Small intestine (tissue), 7 donors: ENCODE measurements around the gene LPCAT3. TPM values are rescaled to one million over a fixed set of nuclear protein-coding genes. Genes with fewer than 3 reads are reported as not detected.
"Not testable (repeated sequence)": the region's sequence is repeated elsewhere in the genome, so short reads cannot be mapped to it uniquely, and the experiment has no call there.

Source experiments
- DNase-seq, 2 donors: peaks; one replicate each; pipeline versions ENCODE4 v3.0.0 to v3.0.0-alpha.2; 2013
- FAIRE-seq: peaks from 2 replicates; lab custom pipeline; 2012; peaks lifted over from hg19 to GRCh38; lab: Jason Lieb, UNC
- H3K27ac ChIP-seq, 3 donors: one replicate each; pipeline ENCODE4 v1.5.1; 2013; ENCODE audit warnings: low read length in 2 of 3, mild to moderate bottlenecking in 2 of 3, control low read depth in 1 of 3, inconsistent platforms in 1 of 3, low read depth in 1 of 3, moderate library complexity in 1 of 3
- H3K27me3 ChIP-seq, 3 donors: one replicate each; pipeline ENCODE4 v1.6.1; 2013; ENCODE audit warnings: low read length in 3 of 3, inconsistent platforms in 1 of 3; ENCODE audit not compliant: control insufficient read depth in 3 of 3, insufficient read depth in 3 of 3
- H3K36me3 ChIP-seq, 3 donors: one replicate each; pipeline ENCODE4 v1.6.1; 2013; ENCODE audit warnings: low read length in 3 of 3, inconsistent platforms in 1 of 3, low read depth in 1 of 3, mild to moderate bottlenecking in 1 of 3, moderate library complexity in 1 of 3; ENCODE audit not compliant: control insufficient read depth in 3 of 3, insufficient read depth in 2 of 3
- H3K4me1 ChIP-seq, 3 donors: one replicate each; pipeline ENCODE4 v1.6.1; 2013; ENCODE audit warnings: low read length in 2 of 3, inconsistent platforms in 1 of 3, low read depth in 1 of 3, mild to moderate bottlenecking in 1 of 3, moderate library complexity in 1 of 3; ENCODE audit not compliant: control insufficient read depth in 3 of 3, insufficient read depth in 2 of 3
- H3K4me3 ChIP-seq, 3 donors: one replicate each; pipeline ENCODE4 v1.5.1; 2013; ENCODE audit warnings: low read length in 3 of 3, control low read depth in 1 of 3, inconsistent platforms in 1 of 3, low read depth in 1 of 3, mild to moderate bottlenecking in 1 of 3, moderate library complexity in 1 of 3
- H3K9me3 ChIP-seq, 2 donors: one replicate each; pipeline ENCODE4 v1.6.1; 2013; ENCODE audit warnings: low read depth in 1 of 2, low read length in 1 of 2; ENCODE audit not compliant: control insufficient read depth in 2 of 2, insufficient read depth in 1 of 2
- WGBS, 3 donors: extraction: QIAGEN DNeasy Blood & Tissue Kit; methylation state at CpG; one replicate each; pipeline ENCODE4 v1.1.7; 2013; 5-methylcytosine and 5-hydroxymethylcytosine counted together
- polyA plus RNA-seq, 4 donors: library from polyadenylated mRNA; stranded (reverse) in 3 of 4; unstranded in 1 of 4; fragments of 200-250 nt in 3 of 4; fragments of 120-200 nt in 1 of 4; gene quantifications; one replicate each; pipeline versions ENCODE4 v1.2.1 to v1.2.3, GENCODE V29; 2013
- donor health status: healthy with polysubstance abuse.
- donor health status: control.
- donor health status: control.
- donor health status: Bipolar disorder and iron deficiency.
- donor health status: healthy.

LPCAT3 gene
- polyA plus RNA-seq, 4 donors, result 67.8 to 95.9 (median 77.3) TPM

DNA sequence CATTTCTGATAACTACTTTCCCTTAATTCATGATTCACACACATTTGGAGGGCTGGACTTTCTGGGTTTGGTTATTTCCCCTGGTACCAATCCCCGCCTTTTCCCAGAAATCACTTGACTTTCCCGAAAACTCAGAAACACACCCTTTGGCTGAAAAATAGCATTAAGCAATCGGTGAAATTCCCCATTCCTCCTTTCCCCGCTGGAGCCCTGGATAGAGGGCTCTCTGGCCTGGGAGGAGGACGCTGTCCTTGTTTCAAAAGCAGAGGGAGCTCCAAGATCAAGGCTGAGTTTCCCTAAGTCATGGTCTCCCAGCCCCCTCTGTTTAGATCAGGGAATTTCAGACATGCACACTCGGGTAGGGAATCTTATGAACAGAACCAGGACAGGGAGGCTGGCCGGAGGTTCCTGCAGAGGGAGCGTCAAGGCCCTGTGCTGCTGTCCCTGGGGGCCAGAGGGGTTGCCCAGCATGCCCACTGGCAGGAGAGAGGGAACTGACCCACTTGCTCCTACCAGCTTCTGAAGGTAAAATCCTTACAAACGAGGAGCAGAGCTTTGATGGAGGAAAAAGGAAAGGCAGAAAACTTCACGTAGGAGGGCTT is 42.2 kb upstream of the LPCAT3 start, which contains the start of gene C1S:
C1S (plus strand) TSS at position 366 of the 602 bp plus-strand sequence. CDS start 1,195 bp downstream, outside the sequence.
- no peak for FAIRE-seq
- WGBS, 3 donors, result 44 to 65% (median 61%) methylated on average over 10 of the region's 10 CpGs

DNA sequence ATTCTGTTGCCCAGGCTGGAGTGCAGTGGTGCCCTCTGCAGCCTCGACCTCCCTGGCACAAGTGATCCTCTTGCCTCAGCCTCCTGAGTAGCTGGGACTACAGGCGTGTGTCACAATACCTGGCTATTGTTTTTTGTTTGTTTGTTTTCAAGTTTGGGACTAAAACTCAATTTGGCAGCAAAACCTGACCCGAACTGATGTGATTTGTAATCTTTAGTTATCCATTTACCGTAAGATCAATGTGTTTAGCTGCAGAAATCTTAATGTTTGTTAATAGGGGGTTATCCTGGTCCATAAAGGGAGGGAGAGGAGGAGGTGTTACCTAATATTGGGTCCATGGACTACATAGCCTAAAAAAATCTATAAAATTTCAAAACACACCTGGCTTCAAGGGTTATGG is 41.5 kb upstream of the LPCAT3 start:
- Histone ChIP-seq H3K27ac (peak overlapping the region in 2 of 3 donors; percentile 22 to 53), H3K4me1 (peaks cover 0 to 4% (median 4%) of the 10 kb centered on the region in 3 donors), H3K4me3 (no peak overlapping the region), H3K9me3 (no peaks in the 10 kb centered on the region), H3K27me3 (peaks cover 0 to 3% (median 0%) of the 10 kb centered on the region in 3 donors), H3K36me3 (no peaks in the 10 kb centered on the region)
- WGBS, 3 donors, result 73 to 85% (median 74%) methylated on average over 4 of the region's 4 CpGs
- DNase-seq, result no peak
- no peak for FAIRE-seq

More for the DNA sequence above, 42.2 kb upstream of the LPCAT3 start, which contains the start of gene C1S:
- H3K27me3 ChIP-seq, result peaks cover 0 to 3% (median 0%) of the 10 kb centered on the region in 3 donors
- peak within 1 kb of the TSS in 2 of 3 donors; percentile 53 to 70 for H3K27ac ChIP-seq
- peak within 1 kb of the TSS in 1 of 3 donors; percentile 25 for H3K4me3 ChIP-seq
- H3K4me1 ChIP-seq, result peaks cover 0 to 4% (median 4%) of the 10 kb centered on the region in 3 donors
- H3K36me3 ChIP-seq, result no peaks in the 10 kb centered on the region
- no peaks in the 10 kb centered on the region for H3K9me3 ChIP-seq
- peak; percentile 14 to 61 for DNase-seq

DNA sequence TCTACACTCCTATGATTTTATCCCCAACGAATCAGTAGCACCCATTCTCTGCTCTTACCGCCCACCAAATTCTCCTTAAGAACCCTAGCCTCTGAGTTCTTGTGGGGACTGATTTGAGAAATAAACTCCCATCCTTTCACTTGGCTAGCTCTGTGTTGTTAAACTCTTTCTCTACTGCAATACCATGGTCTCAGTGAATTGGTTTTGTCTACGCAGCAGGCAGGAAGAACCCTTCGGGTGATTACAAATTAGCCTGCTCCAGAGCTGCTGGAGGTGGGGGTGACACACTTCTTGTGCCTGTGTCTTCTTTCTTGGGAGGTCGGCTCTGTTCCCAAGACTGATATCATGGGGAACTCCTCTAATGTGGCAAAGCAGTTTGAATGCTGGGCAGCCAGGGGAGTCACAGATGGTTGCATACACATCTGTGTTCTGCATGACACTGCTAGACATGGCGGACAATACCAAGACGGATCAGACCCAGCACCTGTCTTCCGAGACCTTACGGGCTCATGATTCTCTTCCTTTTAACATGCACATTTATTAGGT is 40.6 kb upstream of the LPCAT3 start:
- no peak overlapping the region for H3K27ac ChIP-seq
- no peaks in the 10 kb centered on the region for H3K9me3 ChIP-seq
- no peak overlapping the region for H3K4me3 ChIP-seq
- 91 to 95% (median 92%) methylated on average over 9 of the region's 9 CpGs for WGBS, 3 donors
- FAIRE-seq (no peak), DNase-seq (no peak)
- H3K4me1 ChIP-seq, result peaks cover 0 to 4% (median 4%) of the 10 kb centered on the region in 3 donors
- H3K27me3 ChIP-seq, result peaks cover 0 to 3% (median 0%) of the 10 kb centered on the region in 3 donors
- H3K36me3 ChIP-seq, result no peaks in the 10 kb centered on the region

DNA sequence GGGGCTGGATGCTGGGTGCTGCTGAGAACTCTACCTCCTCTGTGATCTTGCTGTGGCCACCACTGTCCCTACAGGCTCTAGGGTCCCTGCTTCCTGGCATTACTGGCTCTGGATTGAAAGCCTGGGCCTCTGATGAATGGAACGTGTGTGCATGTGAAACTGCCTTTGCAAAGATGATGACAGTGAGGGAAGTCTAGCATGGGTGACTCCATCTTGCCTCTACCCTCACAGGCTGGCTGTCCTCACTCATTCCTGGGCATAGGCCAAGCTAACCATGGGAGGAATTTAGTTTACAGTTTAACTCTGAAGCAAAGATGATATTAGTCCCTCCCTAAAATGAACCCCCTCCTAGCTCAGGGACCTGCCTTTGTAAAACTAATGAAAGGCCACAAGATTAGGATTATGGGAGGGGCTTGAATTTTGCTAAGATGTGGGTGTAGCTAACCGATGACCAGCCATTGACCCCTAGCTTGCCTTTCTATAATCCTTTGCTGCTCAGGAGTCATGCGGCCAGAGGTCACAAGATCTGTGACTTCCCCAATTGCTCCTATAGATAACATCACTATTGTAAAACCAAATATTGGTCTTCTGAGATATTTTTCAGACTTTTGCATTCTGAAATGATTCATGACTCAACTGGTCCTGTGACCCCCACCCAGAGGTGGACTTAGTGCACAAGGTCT is 40.0 kb upstream of the LPCAT3 start:
- peaks cover 0 to 4% (median 4%) of the 10 kb centered on the region in 3 donors for H3K4me1 ChIP-seq
- H3K36me3 ChIP-seq, result no peaks in the 10 kb centered on the region
- no peak overlapping the region for H3K4me3 ChIP-seq
- DNase-seq (no peak), FAIRE-seq (no peak)
- 73 to 78% (median 75%) methylated on average over 3 of the region's 3 CpGs for WGBS, 3 donors
- no peak overlapping the region for H3K27ac ChIP-seq
- no peaks in the 10 kb centered on the region for H3K9me3 ChIP-seq
- H3K27me3 ChIP-seq, result peaks cover 0 to 3% (median 0%) of the 10 kb centered on the region in 3 donors

DNA sequence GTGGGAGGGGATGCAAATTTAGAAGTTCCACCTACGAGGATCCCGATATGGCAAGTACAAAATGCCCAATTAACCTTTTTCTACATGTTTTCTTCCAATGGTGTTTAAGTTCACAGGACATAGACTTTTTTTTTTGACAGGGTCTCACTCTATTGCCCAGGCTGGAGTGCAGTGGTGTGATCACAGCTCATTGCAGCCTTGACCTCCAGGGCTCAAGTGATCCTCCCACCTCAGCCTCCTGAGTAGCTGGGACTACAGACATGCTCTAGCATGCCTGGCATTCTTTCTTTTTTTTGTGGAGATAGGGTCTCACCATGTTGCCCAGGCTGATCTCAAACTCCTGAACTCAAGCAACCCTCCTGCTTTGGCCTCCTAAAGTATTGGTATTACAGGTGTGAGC is 37.5 kb upstream of the LPCAT3 start:
- FAIRE-seq, result not testable (repeated sequence)
- 85 to 90% (median 90%) methylated on average over 2 of the region's 2 CpGs for WGBS, 3 donors

DNA sequence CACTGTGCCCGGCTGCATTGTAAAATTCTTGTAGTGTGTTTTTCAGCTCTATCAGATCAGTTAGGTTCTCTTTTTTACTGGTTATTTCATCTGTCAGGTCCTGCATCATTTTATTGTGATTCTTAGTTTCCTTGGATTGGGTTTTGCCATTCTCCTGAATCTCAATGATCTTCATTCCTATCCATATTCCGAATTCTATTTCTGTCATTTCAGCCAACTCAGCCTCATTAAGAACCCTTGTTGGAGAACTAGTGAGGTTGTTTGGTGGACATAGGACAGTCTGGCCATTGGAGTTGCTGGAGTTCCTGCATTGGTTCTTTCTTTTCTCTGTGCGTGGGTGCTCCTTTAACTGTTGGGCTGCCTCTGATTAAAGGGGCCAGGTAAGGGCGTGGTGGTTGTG is 36.6 kb upstream of the LPCAT3 start:
- DNase-seq (no peak), FAIRE-seq (no peak)
- Histone ChIP-seq H3K4me3 (no peak overlapping the region), H3K4me1 (peaks cover 0 to 4% (median 0%) of the 10 kb centered on the region in 3 donors), H3K9me3 (no peaks in the 10 kb centered on the region), H3K27ac (no peak overlapping the region), H3K27me3 (peaks cover 0 to 7% (median 0%) of the 10 kb centered on the region in 3 donors), H3K36me3 (no peaks in the 10 kb centered on the region)
- 68 to 82% (median 78%) methylated on average over 4 of the region's 4 CpGs for WGBS, 3 donors

More for the DNA sequence above, 37.5 kb upstream of the LPCAT3 start:
- not testable (repeated sequence) for H3K27ac ChIP-seq, H3K4me1 ChIP-seq, H3K27me3 ChIP-seq, H3K36me3 ChIP-seq, DNase-seq, H3K9me3 ChIP-seq, H3K4me3 ChIP-seq

DNA sequence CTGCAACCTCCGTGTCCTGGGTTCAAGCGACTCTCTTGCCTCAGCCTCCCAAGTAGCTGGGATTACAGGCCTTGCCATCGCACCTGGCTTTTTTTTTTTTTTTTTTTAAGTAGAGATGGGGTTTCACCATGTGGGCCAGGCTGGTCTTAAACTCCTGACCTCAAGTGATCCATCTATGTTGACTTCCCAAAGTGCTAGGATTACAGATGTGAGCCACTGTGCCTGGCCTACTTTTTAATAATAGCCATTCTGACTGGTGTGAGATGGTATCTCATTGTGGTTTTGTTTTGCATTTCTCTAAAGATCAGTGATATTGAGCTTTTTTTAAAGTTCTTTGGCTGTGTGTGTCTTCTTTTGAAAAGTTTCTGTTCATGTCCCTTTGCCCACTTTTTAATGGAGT is 31.7 kb upstream of the LPCAT3 start:
- not testable (repeated sequence) for H3K4me3 ChIP-seq, H3K27me3 ChIP-seq, H3K27ac ChIP-seq, H3K36me3 ChIP-seq, FAIRE-seq, H3K9me3 ChIP-seq, DNase-seq, H3K4me1 ChIP-seq
- WGBS, 3 donors, result 86 to 97% (median 95%) methylated on average over 3 of the region's 3 CpGs

DNA sequence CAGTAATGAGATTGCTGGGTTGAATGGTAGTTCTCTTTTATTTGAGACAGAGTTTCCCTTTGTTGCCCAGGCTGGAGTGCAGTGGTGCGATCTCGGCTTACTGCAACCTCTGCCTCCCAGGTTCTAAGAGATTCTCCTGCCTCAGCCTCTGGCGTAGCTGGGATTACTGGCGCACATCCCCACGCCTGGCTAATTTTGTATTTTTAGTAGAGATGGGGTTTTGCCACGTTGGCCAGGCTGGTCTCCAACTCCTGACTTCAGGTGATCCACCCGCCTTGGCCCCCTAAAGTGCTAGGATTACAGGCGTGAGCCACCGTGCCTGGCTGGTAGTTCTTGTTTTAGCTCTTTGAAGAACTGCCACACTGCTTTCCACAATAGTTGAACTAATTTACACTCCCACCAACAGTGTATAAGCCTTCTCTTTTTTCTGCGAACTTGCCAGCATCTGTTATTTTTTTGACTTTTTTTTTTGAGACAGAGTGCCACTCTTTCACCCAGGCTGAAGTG is 31.2 kb upstream of the LPCAT3 start:
- not testable (repeated sequence) for H3K4me3 ChIP-seq, H3K27me3 ChIP-seq, H3K4me1 ChIP-seq, FAIRE-seq, H3K9me3 ChIP-seq, H3K36me3 ChIP-seq, H3K27ac ChIP-seq, DNase-seq
- WGBS, 3 donors, result 89 to 93% (median 91%) methylated on average over 10 of the region's 10 CpGs
